HepG2 (cell line): ENCODE results near the gene SH3D19. TPM values are rescaled to one million over a fixed set of nuclear protein-coding genes. Genes with fewer than 3 reads are reported as not detected.

Source experiments
- ATAC-seq: fragments of 200-7000 bp; cut with Tn5 transposase; 3 replicates; pipeline ENCODE4 v1.9.1; 2020; ENCODE audit warnings: mild to moderate bottlenecking, moderate library complexity
- BruUV-seq: library from RNA; stranded (reverse); fragments of 400-500 nt; replicated peaks from 2 replicates; lab custom pipeline; 2021; lab: Mats Ljungman, UMichigan
- CTCF ChIA-PET: fragments of 300-600 bp; formaldehyde crosslinking; extraction: SDS; loops from one replicate; lab custom pipeline; 2021; ENCODE audit warnings: low total read pairs, inconsistent platforms, low intra/inter-chr PET ratio; lab: Yijun Ruan, JAX
- POLR2A ChIA-PET: fragments of 350-600 bp; sonication (Branson Sonifier 250); formaldehyde crosslinking; loops from one replicate; lab custom pipeline; 2020; ENCODE audit warnings: antibody characterized with exemption, inconsistent platforms; lab: Yijun Ruan, JAX
- DNase-seq: peaks from one replicate; pipeline ENCODE4 v3.0.0-alpha.2; 2015; ENCODE audit warnings: low spot score
- FAIRE-seq: peaks from 3 replicates; lab custom pipeline; 2011; peaks lifted over from hg19 to GRCh38; lab: Jason Lieb, UNC
- H2AFZ ChIP-seq: one replicate; pipeline ENCODE4 v1.6.1; 2011; ENCODE audit warnings: low read length, inconsistent platforms
- H3K27ac ChIP-seq: fragments of 300-600 bp; 3 replicates; pipeline ENCODE4 v1.8.0; 2011; ENCODE audit warnings: mixed run types, mild to moderate bottlenecking, mixed read lengths, low read length, inconsistent platforms; ENCODE audit not compliant: insufficient read depth; ENCODE audit errors: extremely low read length
- H3K27me3 ChIP-seq, 2 experiments: fragments of 200-600 bp in 1 of 2; 2 replicates in 1 of 2; 3 replicates in 1 of 2; pipeline versions ENCODE4 v1.6.0 to v1.8.0; 2011; ENCODE audit warnings: low read length in 2 of 2, mild to moderate bottlenecking in 2 of 2, moderate library complexity in 2 of 2, inconsistent platforms in 1 of 2; ENCODE audit not compliant: insufficient read depth in 2 of 2, control insufficient read depth in 1 of 2
- H3K36me3 ChIP-seq, 2 experiments: fragments of 200-600 bp in 1 of 2; replicated peaks in 1 of 2; 2 replicates in 1 of 2; 3 replicates in 1 of 2; pipeline versions ENCODE4 v1.5.1 to v1.8.0; 2011; ENCODE audit warnings: low read length in 2 of 2, inconsistent platforms in 1 of 2; ENCODE audit not compliant: insufficient read depth in 2 of 2, control insufficient read depth in 1 of 2
- H3K4me1 ChIP-seq: 2 replicates; pipeline ENCODE4 v1.5.1; 2012; ENCODE audit warnings: low read length, inconsistent platforms; ENCODE audit not compliant: insufficient read depth
- H3K4me2 ChIP-seq: 2 replicates; pipeline ENCODE4 v1.6.0; 2011; ENCODE audit warnings: low read depth, low read length, inconsistent platforms
- H3K4me3 ChIP-seq, 3 experiments: fragments of 200-600 bp in 1 of 3; sonication (generic), shearing (Covaris generic) in 1 of 3; replicated peaks in 1 of 3; 2 replicates each; pipeline ENCODE4 v1.5.1; 2011 to 2016; ENCODE audit warnings: low read length in 3 of 3, inconsistent platforms in 2 of 3, low read depth in 2 of 3, mild to moderate bottlenecking in 2 of 3, control low read depth in 1 of 3, mixed read lengths in 1 of 3; ENCODE audit not compliant: insufficient read depth in 1 of 3
- H3K79me2 ChIP-seq: one replicate; pipeline ENCODE4 v1.6.1; 2011; ENCODE audit warnings: low read length, inconsistent platforms; ENCODE audit not compliant: insufficient read depth
- H3K9ac ChIP-seq: 2 replicates; pipeline ENCODE4 v1.6.0; 2011; ENCODE audit warnings: mild to moderate bottlenecking, low read depth, low read length, inconsistent platforms; ENCODE audit not compliant: insufficient read depth
- H3K9me3 ChIP-seq: 2 replicates; pipeline ENCODE4 v1.5.1; 2012; ENCODE audit warnings: mild to moderate bottlenecking, low read length
- H4K20me1 ChIP-seq: 2 replicates; pipeline ENCODE4 v1.6.0; 2011; ENCODE audit warnings: inconsistent platforms, mild to moderate bottlenecking, low read length, moderate library complexity; ENCODE audit not compliant: insufficient read depth
- ARNT2 ChIP-seq: sonication (generic); formaldehyde crosslinking; IDR thresholded peaks from 2 replicates; pipeline ENCODE4 v1.8.0; 2022; ENCODE audit warnings: mild to moderate bottlenecking, low read depth, missing genetic modification reagents, moderate library complexity
- GFI1 ChIP-seq: sonication (generic); formaldehyde crosslinking; IDR thresholded peaks from 2 replicates; pipeline ENCODE4 v1.5.0; 2020; ENCODE audit warnings: missing genetic modification reagents, mild to moderate bottlenecking, borderline replicate concordance
- NCOR1 ChIP-seq: fragments of 200-600 bp; sonication (generic); IDR thresholded peaks from 2 replicates; pipeline ENCODE4 v1.7.0; 2017; ENCODE audit warnings: antibody characterized with exemption, low read length, borderline replicate concordance
- REL ChIP-seq: sonication (generic); formaldehyde crosslinking; conservative IDR thresholded peaks from 2 replicates; pipeline ENCODE4 v1.8.0; 2022; ENCODE audit warnings: mild to moderate bottlenecking, missing genetic modification reagents, moderate library complexity
- ZC3H4 ChIP-seq: sonication (generic); formaldehyde crosslinking; IDR thresholded peaks from 2 replicates; pipeline ENCODE4 v1.4.0; 2020; ENCODE audit warnings: missing genetic modification reagents, borderline replicate concordance
- ZMYM2 ChIP-seq: sonication (generic); formaldehyde crosslinking; IDR thresholded peaks from 2 replicates; pipeline ENCODE4 v1.8.0; 2022; ENCODE audit warnings: mild to moderate bottlenecking, missing genetic modification reagents
- ZNF12 ChIP-seq: sonication (generic); formaldehyde crosslinking; IDR thresholded peaks from 2 replicates; pipeline ENCODE4 v1.5.0; 2020; ENCODE audit warnings: missing genetic modification reagents
- ZNF121 ChIP-seq: sonication (generic); formaldehyde crosslinking; IDR thresholded peaks from 2 replicates; pipeline ENCODE4 v1.5.0; 2020; ENCODE audit warnings: mild to moderate bottlenecking, missing genetic modification reagents
- ZNF136 ChIP-seq: sonication (generic); formaldehyde crosslinking; IDR thresholded peaks from 2 replicates; pipeline ENCODE4 v1.8.1; 2022; ENCODE audit warnings: low read depth, mild to moderate bottlenecking, moderate library complexity, missing genetic modification reagents
- ZNF570 ChIP-seq: sonication (generic); formaldehyde crosslinking; IDR thresholded peaks from 2 replicates; pipeline ENCODE4 v1.4.0; 2020; ENCODE audit warnings: mild to moderate bottlenecking, missing genetic modification reagents, borderline replicate concordance
- ZNF766 ChIP-seq: sonication (generic); formaldehyde crosslinking; IDR thresholded peaks from 2 replicates; pipeline ENCODE4 v1.5.0; 2020; ENCODE audit warnings: missing genetic modification reagents, borderline replicate concordance
- WGBS: methylation state at CpG from one replicate; pipeline ENCODE4 v1.1.6; 2017; ENCODE audit warnings: low lambda C conversion rate; 5-methylcytosine and 5-hydroxymethylcytosine counted together
- in situ Hi-C: cut with HindIII; loops from 2 replicates; pipeline ENCODE4 v1.10.0; 2017; ENCODE audit warnings: low pct_unique_long_range_greater_than_20kb; ENCODE audit not compliant: extremely low pct_ligation_motif_present
- intact Hi-C: fragments of 100-400 bp; cut with micrococcal nuclease; formaldehyde crosslinking; loops from one replicate; pipeline ENCODE4 v1.10.0; 2022; ENCODE audit not compliant: unreplicated experiment
- polyA plus RNA-seq, 8 experiments: library from polyadenylated mRNA; depleted of rRNA in 3 of 8; stranded (reverse) in 7 of 8; unstranded in 1 of 8; fragments of >200 nt; fragmentation: Illumina TruSeq in 4 of 8; extraction: Trizol in 4 of 8; gene quantifications; 2 replicates each; pipeline versions ENCODE4 v1.2.1 to v1.2.3, GENCODE V29; 2011 to 2016; ENCODE audit warnings: low read depth in 4 of 8, missing spikeins in 1 of 8, mixed read lengths in 1 of 8; ENCODE audit not compliant: insufficient read depth in 1 of 8
- total RNA-seq, 5 experiments: library from RNA; depleted of rRNA; stranded (reverse); fragments of >200 nt; fragmentation: Illumina TruSeq; extraction: Trizol; gene quantifications; 2 replicates each; pipeline ENCODE4 v1.2.3, GENCODE V29; 2016; ENCODE audit warnings: low read depth in 1 of 5
- TF ChIP-seq, protein P1 (sequence below): IDR thresholded peaks from 2 replicates; pipeline ENCODE4 v1.6.1; 2012; ENCODE audit warnings: inconsistent platforms

Gene SH3D19
- total and polyA plus RNA-seq, 2 of the 13 experiments (the other 11 are each of a cell fraction or from before 2014, with no cell fraction given) = 31.2 to 38.0 TPM

DNA sequence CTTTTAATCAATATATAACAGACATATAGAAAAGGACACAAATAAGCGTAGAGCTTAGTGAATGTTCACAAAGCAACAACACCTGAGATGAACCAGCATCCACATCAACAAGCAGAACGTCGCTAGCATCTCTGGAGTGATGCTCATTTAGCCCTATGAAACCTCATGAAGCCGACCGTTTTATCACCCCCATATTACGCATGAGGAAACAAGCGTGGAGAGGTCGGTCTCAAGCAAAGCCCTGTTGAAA is 226.5 kb downstream of the SH3D19 start:
- no peak for DNase-seq
- peak overlapping the region; percentile 91 for H2AFZ ChIP-seq
- TF ChIP-seq ZC3H4 (CRISPR knock-in tag) (no peak), ARNT2 (no peak), ZMYM2 (CRISPR knock-in tag) (peak; percentile 4; the same call in 1 of the 2 replicates), GFI1 (CRISPR knock-in tag) (no peak), NCOR1 (no peak), REL (CRISPR knock-in tag) (0 out of 2 replicates have a peak, but pooled peaks have one; percentile 4)
- TF ChIP-seq, protein P1, sequence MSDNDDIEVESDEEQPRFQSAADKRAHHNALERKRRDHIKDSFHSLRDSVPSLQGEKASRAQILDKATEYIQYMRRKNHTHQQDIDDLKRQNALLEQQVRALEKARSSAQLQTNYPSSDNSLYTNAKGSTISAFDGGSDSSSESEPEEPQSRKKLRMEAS = no peak
- intact Hi-C loops = loop anchor here (1.0 kb wide), 1 partner anchor 84 kb away; the partner anchor contains the start of gene LRBA
- in situ Hi-C loops = loop anchor here (5.0 kb wide), 1 partner anchor 82 kb away; the partner anchor contains the start of gene LRBA
- POLR2A ChIA-PET = interaction anchor here (1.1 kb wide), 1 partner anchor 86 kb away, joined by 3 read pairs; no protein-coding TSS in a partner anchor
- peaks cover 41% of the 10 kb centered on the region for H4K20me1 ChIP-seq
- H3K9me3 ChIP-seq = no peaks in the 10 kb centered on the region
- H3K36me3 ChIP-seq = peaks cover 3 to 26% of the 10 kb centered on the region in 2 experiments; a peak in 4 of 5 replicates
- peak overlapping the region; percentile 100 for H3K9ac ChIP-seq
- peaks cover 46% of the 10 kb centered on the region for H3K4me1 ChIP-seq
- H3K4me3 ChIP-seq = peak overlapping the region; percentile 55 to 96 (median 71)
- FAIRE-seq = no peak
- ATAC-seq = peak; percentile 24
- H3K4me2 ChIP-seq = peak overlapping the region; percentile 96
- BruUV-seq = no TSS peak
- peak overlapping the region; percentile 58 for H3K27ac ChIP-seq
- peaks cover 33% of the 10 kb centered on the region for H3K79me2 ChIP-seq
- CTCF ChIA-PET = no interaction called here
- 20% methylated on average over 5 of the region's 8 CpGs for WGBS
- H3K27me3 ChIP-seq = no peaks in the 10 kb centered on the region; a peak in 1 of 5 replicates

DNA sequence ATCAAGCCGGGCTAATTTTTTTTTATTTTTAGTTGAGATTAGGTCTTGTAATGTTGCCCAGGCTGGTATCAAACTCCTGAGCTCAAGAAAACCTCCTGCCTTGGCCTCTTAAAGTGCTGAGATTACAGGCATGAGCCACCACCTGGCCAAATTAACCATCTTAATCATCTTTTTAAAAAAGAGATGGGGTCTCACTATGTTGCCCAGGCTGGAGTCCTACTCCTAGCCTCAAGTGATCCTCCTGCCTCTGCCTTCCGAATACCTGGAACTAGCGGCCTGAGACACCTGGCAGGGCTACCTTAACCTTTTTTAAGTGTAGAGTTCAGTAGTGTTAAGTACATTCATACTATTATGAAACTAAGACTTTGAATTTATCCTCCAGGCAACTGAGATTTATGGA is 227.6 kb downstream of the SH3D19 start:
- TF ChIP-seq ZNF766 (CRISPR knock-in tag) (no peak), ZNF12 (no peak), ZNF121 (CRISPR knock-in tag) (peak; percentile 86), ZNF136 (CRISPR knock-in tag) (no peak), ZNF570 (CRISPR knock-in tag) (no peak)
- no TSS peak for BruUV-seq
- Histone ChIP-seq H3K27ac (no peak overlapping the region), H3K4me2 (no peak overlapping the region), H3K36me3 (peaks cover 3 to 15% of the 10 kb centered on the region in 2 experiments; a peak in 4 of 5 replicates), H3K9me3 (no peaks in the 10 kb centered on the region), H3K4me1 (peaks cover 57% of the 10 kb centered on the region), H3K27me3 (no peaks in the 10 kb centered on the region; a peak in 1 of 5 replicates), H3K4me3 (no peak overlapping the region), H3K9ac (no peak overlapping the region), H3K79me2 (peaks cover 33% of the 10 kb centered on the region), H4K20me1 (peaks cover 30% of the 10 kb centered on the region), H2AFZ (no peak overlapping the region)
- DNase-seq (no peak), ATAC-seq (no peak), FAIRE-seq (no peak)
- WGBS = 79% methylated on average over 3 of the region's 3 CpGs
- in situ Hi-C loops = loop anchor here (5.0 kb wide), 1 partner anchor 80 kb away; the partner anchor contains the start of gene LRBA
- CTCF ChIA-PET = no interaction called here
- intact Hi-C loops = no loop called here
- POLR2A ChIA-PET = interaction anchor here (0.6 kb wide), 1 partner anchor 1112 kb away, joined by 5 read pairs; no protein-coding TSS in a partner anchor
